SK-N-DZ (cell line): ENCODE measurements around the gene NRIP1. TPM values are rescaled to one million over a fixed set of nuclear protein-coding genes. Genes with fewer than 3 reads are reported as not detected.

ENCODE experiments used
- DNase-seq: peaks from one replicate; pipeline ENCODE4 v3.0.0-alpha.2; 2015; ENCODE audit warnings: low spot score
- polyA plus RNA-seq, 2 experiments: library from polyadenylated mRNA; depleted of rRNA; stranded (reverse); fragments of >200 nt; gene quantifications; 2 replicates each; pipeline ENCODE4 v1.2.3, GENCODE V29; 2014

Gene NRIP1, protein sequence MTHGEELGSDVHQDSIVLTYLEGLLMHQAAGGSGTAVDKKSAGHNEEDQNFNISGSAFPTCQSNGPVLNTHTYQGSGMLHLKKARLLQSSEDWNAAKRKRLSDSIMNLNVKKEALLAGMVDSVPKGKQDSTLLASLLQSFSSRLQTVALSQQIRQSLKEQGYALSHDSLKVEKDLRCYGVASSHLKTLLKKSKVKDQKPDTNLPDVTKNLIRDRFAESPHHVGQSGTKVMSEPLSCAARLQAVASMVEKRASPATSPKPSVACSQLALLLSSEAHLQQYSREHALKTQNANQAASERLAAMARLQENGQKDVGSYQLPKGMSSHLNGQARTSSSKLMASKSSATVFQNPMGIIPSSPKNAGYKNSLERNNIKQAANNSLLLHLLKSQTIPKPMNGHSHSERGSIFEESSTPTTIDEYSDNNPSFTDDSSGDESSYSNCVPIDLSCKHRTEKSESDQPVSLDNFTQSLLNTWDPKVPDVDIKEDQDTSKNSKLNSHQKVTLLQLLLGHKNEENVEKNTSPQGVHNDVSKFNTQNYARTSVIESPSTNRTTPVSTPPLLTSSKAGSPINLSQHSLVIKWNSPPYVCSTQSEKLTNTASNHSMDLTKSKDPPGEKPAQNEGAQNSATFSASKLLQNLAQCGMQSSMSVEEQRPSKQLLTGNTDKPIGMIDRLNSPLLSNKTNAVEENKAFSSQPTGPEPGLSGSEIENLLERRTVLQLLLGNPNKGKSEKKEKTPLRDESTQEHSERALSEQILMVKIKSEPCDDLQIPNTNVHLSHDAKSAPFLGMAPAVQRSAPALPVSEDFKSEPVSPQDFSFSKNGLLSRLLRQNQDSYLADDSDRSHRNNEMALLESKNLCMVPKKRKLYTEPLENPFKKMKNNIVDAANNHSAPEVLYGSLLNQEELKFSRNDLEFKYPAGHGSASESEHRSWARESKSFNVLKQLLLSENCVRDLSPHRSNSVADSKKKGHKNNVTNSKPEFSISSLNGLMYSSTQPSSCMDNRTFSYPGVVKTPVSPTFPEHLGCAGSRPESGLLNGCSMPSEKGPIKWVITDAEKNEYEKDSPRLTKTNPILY (N-terminal part only)
- 18.6 and 18.9 TPM in 2 replicates for polyA plus RNA-seq (2014; cell fraction: cytosol; rRNA removed)
- polyA plus RNA-seq (2014; cell fraction: nucleus; rRNA removed), result 16.3 and 17.7 TPM in 2 replicates

DNA sequence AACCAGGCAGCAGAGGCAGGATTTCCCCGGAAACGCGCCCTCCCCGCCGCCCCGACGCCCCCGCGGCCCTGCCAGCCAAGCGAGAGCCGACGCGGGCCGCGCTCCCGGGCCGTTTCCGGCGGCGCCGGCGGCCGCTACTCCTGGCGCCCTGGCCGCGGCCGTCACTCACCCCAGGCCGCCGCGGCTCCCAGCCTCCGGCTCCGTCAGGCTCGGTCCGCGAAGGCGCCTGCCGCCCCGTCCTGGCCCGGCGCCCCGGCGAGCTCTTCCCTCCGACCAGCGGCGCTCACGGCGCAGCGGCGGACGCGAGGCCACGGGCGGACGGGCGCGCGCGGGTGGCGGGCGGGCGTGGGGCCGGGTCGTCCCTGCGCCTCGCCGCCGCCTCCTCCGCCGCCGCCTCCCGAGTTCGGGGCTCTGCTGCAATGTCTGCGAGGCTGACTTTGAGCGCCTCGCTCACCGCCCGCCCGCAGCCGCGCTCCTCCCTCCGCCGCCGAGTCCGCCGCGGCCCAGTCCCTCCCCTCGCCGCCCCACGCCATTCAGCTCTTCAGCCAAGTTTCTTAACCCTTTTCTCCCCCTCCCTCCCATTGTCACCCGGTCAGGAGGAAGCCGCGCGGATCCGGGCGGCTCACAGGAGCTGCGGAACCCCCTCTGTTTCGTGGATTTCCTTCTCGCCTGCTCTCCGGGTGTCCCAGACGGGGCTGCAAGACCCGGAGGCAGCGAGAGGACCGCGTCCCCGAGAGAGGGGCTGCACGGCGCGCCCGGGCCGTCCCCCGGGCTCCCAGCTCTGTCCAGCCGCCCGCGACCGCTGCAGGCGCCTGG lies at the start of gene NRIP1:
Gene NRIP1 (minus strand): TSS at position 425 of the 816 bp plus-strand sequence. CDS start 96,808 bp downstream, outside the sequence.
- DNase-seq, result peak; percentile 88

DNA sequence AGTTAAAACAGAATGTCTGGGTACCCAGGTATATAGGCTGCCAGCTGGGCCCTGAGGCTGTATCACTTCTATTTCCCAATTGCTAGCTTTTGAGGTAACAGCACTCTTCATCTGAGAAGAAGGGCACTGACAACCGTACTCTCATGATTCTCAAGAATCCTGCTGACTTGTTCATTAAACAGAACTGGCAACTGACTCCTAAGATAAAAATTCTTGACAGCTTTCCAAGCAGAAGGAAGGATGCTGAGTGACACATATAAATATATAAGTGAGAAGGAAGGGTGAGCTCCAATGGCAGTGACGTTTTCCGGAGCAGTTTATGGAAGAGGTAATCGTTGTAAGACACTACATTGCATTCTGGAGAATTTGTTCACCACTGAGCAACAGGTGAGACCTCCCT lies 48.1 kb upstream of the NRIP1 start:
- DNase-seq, result no peak

DNA sequence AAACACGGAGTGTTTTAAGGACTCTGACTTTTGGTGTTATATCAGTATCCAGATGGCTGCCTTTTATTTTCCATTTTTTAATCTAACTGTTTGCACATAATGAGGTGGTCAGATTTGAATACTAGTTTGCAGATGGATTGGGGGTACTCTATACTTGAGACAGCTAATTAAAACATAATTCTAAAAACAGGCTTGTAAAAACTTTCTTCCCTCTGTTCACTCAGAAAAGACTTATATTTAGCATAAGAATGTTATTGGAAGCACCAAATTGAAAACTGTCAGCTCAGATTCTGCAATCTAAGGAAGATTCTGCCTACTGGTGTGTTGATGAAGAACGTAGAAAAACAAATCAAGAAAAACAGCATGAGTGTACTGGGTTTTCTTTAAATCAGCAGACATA lies 44.0 kb upstream of the NRIP1 start:
- no peak for DNase-seq

DNA sequence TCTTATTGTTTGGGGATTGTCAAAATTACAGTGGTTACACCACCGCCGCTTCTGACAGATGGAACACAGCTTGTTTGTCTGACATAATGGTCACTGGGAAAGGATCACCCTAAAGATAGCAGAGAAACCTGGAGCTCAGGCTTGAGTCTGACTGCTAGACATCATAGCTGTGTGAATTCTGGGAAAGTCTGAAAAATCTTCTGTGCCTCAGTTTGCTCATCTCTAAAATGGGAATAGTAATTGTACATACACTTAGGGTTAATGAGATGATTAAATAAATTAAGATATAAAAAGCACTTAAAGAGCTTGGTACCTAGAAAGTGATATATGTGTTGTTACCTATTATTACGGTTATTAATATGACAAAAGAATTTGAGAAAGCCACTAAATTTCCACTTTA lies 39.7 kb upstream of the NRIP1 start:
- no peak for DNase-seq

DNA sequence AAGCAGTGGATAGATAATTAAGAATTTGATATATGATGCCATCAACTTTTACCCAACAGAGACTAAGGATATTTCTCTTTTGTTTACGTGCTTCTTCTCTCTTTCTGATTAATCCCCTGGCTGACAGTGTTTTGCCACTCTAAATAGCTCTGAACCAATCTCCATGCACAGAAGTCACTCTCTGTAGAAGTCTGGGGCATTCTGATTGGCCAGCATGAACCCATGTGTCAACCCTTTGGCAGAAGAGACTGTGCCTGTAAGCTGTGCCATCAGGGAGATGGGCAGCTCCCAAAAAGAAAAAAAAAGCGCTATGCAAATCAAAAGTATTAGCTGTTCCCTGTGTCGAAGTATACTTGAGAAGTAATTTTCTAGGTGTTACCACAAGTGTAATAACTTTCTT lies 34.1 kb upstream of the NRIP1 start:
- no peak for DNase-seq

DNA sequence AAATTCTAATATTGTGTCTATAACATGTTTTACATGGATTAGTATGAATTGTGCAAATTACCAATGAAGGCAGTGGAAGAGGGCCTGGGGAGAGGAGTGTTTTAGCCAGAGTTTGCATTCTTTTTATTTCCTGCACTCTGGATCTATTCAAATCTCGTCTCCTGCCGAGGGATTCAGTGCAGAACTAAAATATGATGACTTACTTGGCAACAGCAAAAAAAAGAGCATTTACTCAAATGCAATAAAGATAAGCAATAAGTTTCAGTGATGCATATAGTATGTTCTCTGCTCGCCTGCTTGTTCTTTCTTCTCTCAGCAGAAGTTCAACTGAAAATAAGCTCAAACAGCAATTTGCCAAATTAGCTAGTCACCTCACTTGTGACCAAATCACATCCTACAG lies 33.4 kb upstream of the NRIP1 start:
- no peak for DNase-seq

DNA sequence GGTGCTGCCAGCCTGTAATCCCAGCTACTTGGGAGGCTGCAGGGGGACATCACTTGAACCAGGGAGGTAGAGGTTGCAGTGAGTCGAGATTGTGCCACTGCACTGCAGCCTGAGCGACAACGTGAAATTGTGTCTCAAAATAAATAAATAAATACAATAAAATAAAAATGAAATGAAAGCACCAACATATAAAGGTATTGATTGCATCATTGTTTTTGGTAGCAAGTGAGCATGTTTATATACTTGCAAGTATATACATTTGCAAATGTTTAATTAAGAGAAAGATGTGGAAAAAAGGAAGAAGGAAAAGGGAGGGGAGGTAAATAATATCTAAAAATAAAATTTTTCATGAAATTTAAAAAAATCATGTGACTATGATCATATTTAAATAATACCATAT lies 32.8 kb upstream of the NRIP1 start:
- no peak for DNase-seq

DNA sequence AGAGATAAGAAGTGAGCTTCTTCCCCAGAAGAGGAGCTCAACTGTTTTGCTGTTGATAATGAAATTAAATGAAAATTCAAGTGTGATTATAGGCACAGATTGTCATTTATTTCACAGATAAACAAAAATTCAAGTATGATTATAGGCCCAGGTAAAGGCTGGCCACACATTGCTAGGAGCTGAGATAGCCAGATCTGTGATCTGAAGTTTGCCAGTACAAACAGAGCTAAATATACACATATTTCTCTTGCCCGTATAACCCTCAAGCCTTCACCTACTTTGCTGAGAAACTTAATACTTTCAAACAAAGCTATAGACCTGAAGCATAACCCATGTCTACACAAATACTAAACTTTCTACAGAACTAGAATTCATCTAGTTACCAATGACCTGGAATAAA lies 31.3 kb upstream of the NRIP1 start:
- no peak for DNase-seq

DNA sequence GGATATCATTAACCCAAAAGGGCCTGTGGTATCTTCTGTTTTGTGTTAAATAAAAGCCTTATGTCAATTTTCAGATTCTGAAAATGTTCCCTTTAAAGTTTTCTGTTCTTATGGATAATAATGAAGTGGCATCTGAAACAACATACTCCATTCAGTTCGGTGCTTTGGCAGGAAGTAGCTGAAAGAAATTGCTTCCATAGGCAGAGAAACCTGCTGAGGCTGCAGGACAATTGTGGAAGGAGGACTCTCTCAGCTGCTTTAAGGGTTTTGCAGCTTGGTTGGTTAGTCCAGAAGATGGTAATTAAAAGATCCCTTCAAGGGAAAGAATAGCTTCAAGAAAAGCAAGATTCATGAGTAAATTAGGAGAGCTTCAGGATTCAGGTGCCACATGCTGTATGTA lies 30.5 kb upstream of the NRIP1 start:
- no peak for DNase-seq

DNA sequence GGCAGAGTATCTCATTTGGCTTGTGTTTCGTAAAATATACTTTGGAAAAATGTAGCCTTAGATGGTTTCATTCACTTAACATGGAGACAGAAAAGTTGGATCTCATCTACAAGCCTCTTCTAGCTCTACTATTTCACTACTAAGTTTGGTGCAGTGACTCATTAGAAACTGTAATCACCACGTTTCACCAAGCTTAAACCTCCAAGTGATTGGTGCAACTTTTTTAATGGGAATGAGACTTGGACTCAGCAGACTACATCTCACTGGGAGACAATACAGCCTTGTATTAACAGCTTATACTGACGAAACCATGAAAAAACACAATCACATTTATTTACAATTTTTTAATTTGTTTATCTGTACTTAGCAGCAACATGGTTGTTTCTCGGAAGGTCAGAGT lies 29.9 kb upstream of the NRIP1 start:
- no peak for DNase-seq

DNA sequence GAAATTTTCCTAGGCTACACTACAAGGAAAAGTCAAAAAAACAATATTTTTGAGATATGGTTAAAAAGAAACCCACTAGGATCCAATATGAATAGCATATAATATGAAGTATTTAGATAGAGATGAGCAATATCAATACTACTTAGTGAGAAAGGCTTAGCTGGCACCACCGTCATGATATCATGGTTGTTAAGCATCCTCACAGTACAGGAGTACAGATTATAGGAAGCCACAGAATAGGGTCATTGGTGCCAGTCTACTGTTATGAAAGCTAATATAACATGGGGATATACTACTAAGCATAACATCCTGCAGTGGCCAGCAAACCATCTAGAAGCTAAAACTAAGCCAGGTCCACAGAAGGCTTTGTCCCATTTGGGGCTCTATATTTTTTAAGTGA lies 28.4 kb upstream of the NRIP1 start:
- no peak for DNase-seq

DNA sequence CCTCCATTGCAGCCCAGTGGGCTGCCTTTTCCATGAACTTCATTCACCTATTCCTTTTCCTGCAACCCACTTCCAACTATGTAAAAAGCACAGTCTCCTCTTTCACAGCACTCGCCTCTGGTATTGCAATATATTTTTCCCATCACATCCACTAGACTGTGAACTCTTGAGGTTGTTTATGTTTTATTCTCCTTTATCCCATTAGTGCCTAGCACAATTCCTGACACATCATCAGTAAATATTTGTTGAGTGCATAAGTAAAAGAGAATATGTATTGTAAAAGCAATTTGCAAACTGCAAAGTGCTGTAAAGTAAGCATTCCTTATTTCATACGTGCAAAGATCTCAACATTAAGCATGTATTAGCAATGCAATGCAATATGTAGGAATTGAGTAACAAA lies 27.9 kb upstream of the NRIP1 start:
- DNase-seq, result no peak

DNA sequence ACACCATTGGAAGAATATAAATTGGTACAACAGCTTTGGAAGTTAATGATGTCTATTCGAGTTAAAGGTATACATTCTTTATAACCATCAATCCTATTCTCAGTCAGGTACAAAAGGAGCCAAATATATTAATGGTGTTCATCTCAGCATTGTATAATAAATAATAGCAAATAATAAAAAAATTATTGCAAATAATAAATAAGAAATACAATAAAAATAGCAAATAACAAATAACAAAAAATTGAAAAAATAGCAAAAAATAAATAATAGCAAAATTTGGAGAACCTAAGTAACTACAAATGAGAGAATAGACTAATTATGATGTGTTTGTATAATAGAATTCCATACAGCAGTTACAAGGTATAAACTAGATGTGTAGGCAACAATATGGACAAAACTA lies 25.6 kb upstream of the NRIP1 start:
- DNase-seq, result no peak

DNA sequence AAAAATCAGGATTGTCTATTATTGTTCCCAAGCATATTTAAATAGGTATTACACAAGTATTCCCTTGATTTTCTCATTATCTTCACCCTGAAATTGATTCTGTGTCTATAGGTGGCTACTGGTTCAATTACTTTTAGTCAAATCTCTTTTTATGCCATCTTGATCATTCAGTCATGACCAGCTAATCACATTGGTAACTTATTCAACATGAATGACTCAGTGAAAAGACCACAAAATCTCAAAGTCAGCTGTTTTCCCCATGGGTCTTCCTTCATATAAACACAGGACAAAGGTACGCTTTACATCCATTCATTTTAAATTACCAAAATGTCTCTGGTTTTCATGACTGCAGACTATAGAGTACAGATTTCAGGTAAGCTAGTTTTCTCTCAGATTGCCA lies 23.7 kb upstream of the NRIP1 start:
- no peak for DNase-seq

DNA sequence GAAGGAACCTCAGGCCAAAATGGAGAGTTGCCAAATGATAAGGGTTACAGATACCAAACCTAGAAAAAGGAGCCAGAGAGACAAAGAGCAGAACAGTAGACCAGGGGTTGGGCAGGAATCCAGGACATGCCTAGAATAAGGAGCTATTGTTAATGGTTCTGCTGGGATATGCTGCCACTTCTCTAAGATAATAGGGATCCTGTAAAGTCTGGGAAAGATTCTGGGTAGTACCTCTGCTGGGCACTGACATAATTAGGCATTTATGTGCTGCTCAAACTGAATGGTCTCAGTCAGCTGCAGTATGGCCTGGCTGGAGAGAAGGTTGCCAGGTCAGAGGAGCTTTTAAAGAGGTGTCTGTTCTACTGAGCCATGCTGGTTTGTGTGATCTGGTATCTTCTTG lies 19.9 kb upstream of the NRIP1 start:
- DNase-seq, result no peak

DNA sequence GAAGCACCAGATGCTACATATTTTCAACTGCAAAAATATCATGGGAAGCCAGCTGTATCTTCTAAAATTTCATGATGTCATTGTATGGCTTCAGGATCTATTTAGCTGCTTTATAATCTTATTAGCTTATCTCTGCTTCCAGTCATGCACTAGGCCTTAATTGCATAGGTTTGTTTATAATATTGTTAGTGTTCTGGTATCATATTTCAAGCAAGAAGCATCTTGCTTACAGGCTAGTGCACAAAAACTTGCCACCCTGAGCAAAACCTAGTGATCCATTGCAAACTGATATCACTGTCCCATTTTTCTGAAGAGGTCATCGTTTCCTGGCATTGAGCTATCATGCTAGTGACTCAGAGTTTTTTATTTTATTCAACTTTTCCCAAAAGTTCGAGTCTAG lies 15.7 kb upstream of the NRIP1 start:
- DNase-seq, result peak; percentile 93

DNA sequence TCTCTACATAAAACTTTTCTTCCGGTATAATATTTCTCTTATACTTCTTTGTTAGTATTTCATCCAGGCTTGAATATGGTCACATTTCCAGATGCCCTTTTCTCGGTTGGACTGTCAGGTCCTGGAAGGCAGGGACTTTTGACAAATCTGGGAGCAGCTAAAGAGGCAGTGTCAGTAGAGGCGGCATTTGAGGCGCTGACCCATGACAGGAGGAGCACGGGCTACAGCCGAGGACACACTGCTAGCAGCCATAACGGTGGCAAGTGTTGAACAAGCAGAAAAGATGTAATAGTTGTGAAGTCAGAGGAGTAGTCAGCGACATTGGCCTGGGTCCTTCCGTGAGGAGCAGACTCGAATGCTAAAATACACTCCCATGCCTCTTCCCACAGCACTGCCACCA lies 14.5 kb upstream of the NRIP1 start:
- DNase-seq, result peak; percentile 66

DNA sequence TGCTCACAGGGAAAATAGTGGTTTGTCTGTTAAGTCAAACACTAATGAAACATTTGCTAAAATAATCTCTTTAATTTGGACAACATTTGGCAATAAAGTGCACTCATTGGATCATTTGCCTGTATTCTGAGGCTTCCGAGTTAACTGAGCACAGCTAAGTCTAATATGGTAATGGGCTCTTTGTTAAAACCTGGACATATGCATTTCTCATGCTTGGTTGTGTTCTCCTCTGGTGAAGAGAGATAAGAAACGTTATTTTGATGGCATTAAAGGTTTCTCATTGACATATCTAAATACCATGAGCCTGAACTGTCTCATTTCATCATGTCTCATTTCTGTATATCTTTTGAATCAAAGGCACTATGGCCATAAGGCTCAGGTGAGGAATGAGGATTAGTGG lies 13.4 kb upstream of the NRIP1 start:
- peak; percentile 60 for DNase-seq

DNA sequence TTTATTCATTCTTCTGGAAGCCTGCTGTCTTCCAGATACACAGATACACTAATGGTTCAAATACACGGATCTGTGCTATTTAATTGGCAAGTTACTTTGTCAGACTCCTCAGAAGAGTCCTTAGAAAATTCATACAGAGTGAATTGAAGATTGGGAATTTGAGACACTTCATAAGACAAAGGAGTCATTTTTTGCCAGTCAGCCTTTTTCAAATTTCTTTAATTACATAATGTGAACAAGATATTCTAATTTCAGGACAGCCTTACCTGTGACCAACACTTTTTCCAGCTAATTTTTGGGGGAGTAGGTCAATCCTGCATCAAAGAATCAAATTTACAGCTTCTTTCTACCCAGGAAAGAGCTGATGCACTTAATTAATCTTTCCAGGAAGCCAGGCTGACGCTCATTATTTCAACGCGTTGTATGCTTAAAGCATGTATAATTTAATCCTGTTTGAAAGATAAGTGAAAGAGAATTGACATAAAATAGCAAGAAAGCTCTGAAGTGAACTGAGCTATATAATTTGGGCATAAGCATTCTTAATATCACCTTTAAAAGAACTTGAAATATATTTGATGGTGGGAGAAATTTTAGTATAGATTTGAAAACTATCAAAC lies 12.8 kb upstream of the NRIP1 start:
- DNase-seq, result peak; percentile 8

DNA sequence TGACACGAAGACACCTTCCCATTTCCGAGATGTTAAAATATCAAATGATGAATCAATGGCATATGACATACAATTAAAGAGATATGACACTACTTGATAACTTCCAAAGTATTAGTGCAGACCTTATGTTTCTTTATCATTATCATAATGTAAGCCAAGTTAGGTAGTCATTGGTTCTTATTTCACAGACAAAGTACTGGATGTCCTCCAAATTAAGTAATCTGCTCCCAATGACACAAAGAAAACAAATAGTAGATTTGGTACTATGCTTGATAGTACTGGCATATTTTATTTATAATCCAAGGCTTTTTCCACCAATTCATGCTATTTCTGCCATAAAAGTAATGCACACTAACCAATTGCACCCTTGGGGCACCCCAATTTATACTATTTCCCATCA lies 11.9 kb upstream of the NRIP1 start:
- DNase-seq, result no peak

DNA sequence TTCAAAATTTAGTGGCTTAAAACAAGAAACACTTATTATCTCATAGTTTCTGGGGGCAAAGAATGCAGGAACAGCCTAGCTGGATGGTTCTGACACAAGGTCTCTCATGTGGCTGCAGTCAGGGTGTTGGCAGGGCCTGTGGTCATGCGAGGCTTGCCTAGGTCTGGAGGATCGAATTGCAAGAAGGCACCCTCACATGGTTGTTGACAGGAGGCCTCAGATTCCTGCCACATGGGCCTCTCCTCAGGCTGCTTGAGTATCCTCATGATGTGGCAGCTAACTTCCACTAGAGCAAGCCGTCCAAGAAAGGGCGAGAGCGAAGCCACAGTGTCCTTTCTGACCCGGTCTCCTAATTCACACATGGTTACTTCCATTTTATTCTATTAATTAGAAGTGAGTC lies 6.2 kb upstream of the NRIP1 start:
- no peak for DNase-seq
